ENCODE results near the gene CFAP45. TPM values are rescaled to one million over a fixed set of nuclear protein-coding genes. Genes with fewer than 3 reads are reported as not detected.

CFAP45 gene
- total and polyA plus RNA-seq, 7 donors, result 0.04 to 0.42 (median 0.19) TPM; not detected in 3

GRCh38 chr1:159924025-159924790 lies 24.2 kb upstream of the CFAP45 start:
- ATAC-seq (peak; percentile 72 to 82 (median 77)), DNase-seq (peak; percentile 91 to 92)
- intact Hi-C loops (cut with DNase I), result no loop called here
- Histone ChIP-seq H3K27ac (peak overlapping the region; percentile 84), H3K9me3 (no peaks in the 10 kb centered on the region), H3K27me3 (ENCODE audit: insufficient read depth in 3 of 3, low read length in 2 of 3) (peaks cover 0 to 30% (median 3%) of the 10 kb centered on the region in 3 donors), H3K36me3 (ENCODE audit: insufficient read depth in 1 of 2, low read depth in 1 of 2) (peaks cover 0 to 13% of the 10 kb centered on the region in 2 donors), H3K4me1 (peaks cover 19% of the 10 kb centered on the region), H3K4me3 (peak overlapping the region; percentile 82)
- WGBS, 3 donors, result 5 to 21% (median 16%) methylated on average over 21 to 31 of the region's 31 CpGs
- TF ChIP-seq, protein P1, sequence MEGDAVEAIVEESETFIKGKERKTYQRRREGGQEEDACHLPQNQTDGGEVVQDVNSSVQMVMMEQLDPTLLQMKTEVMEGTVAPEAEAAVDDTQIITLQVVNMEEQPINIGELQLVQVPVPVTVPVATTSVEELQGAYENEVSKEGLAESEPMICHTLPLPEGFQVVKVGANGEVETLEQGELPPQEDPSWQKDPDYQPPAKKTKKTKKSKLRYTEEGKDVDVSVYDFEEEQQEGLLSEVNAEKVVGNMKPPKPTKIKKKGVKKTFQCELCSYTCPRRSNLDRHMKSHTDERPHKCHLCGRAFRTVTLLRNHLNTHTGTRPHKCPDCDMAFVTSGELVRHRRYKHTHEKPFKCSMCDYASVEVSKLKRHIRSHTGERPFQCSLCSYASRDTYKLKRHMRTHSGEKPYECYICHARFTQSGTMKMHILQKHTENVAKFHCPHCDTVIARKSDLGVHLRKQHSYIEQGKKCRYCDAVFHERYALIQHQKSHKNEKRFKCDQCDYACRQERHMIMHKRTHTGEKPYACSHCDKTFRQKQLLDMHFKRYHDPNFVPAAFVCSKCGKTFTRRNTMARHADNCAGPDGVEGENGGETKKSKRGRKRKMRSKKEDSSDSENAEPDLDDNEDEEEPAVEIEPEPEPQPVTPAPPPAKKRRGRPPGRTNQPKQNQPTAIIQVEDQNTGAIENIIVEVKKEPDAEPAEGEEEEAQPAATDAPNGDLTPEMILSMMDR (IDR thresholded peaks at IDR 0.05), result no peak

DNA sequence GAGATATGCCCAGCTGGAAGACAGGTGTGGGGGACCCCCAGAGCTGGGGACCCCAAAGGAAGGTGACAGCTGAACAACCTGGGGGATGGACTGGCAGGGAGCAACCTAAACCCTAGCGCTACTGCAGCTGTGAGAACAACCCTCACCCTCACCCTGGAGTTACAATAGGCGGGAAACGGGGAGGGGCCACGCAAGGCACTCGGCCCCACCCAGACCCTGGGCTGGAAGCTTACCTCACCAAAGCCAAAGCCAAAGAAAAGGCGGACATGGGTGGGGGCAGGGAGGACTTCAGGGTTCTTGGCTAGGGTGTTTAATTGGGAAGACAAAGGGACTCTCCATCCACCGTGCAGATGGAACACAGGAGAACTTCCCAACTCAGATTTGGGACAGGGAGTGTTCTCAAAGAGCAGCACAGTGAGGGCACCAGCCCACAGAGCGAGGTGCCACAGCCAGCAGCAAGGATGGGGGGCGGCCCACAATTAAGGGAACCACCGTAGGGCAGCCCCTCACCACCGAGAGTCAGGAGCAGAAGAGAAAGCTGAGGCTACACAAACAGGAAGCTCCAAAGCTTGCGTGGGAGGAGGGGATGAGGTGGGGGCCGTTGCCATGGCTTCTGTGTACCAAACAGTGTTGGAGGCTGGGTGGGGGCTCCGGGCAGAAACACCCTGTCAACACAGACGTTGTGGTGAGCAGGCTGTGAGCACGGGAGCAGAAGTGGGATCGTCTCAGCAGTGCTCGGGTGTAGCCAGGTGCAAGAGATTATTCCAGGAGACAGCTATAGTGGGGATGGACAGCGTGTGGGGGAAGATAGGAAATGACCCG lies 23.4 kb upstream of the CFAP45 start:
- ATAC-seq, result peak; percentile 27 to 63 (median 34)
- 19 to 31% (median 25%) methylated on average over 20 of the region's 20 CpGs for WGBS, 3 donors
- peaks cover 0 to 24% (median 3%) of the 10 kb centered on the region in 3 donors for H3K27me3 ChIP-seq (ENCODE audit: insufficient read depth in 3 of 3, low read length in 2 of 3)
- peaks cover 24% of the 10 kb centered on the region for H3K4me1 ChIP-seq
- H3K36me3 ChIP-seq (ENCODE audit: insufficient read depth in 1 of 2, low read depth in 1 of 2), result peaks cover 0 to 21% of the 10 kb centered on the region in 2 donors
- intact Hi-C loops (cut with DNase I), result no loop called here
- H3K4me3 ChIP-seq, result peak overlapping the region; percentile 82
- H3K27ac ChIP-seq, result peak overlapping the region; percentile 84
- TF ChIP-seq, protein P1 (IDR thresholded peaks at IDR 0.05), result no peak
- no peaks in the 10 kb centered on the region for H3K9me3 ChIP-seq
- peak; percentile 80 to 87 for DNase-seq

DNA sequence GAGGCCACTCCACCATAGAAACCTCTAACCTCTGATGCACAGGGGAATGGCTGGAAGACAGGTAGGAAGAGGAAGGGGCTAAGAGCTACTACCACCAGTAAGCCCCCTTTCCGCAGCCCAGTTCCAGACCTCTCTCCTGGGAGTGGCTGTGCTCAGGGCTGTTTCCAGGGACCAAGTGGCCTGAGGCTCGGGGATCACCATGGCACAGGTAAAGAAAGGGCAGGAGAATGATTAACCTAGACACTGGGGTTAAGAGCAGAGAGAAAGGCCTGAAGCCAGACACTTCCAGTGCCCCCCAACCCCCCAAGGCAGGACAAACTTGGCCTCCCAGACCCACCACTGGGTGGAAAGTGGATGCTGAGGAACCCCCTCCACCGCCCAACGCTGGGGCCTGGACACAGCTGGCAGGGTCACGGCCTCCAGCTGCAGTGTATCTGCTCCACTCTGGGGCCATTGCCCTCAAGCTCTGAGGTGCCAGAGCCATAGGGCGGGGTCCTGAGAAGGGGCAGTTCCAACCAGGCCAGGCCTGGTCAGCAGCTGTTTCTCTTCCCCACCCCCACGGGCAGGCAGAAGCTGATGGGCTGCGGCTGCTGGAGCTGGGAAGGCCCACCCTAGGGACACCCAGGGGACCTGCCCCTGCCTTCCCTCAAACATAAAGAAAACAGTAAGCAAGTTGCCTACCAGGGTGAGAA lies 22.7 kb upstream of the CFAP45 start:
- H3K27ac ChIP-seq, result peak overlapping the region; percentile 84
- DNase-seq, result peak; percentile 56 to 77
- 33 to 46% (median 38%) methylated on average over 8 of the region's 8 CpGs for WGBS, 3 donors

More for the DNA sequence above, 22.7 kb upstream of the CFAP45 start:
- intact Hi-C loops (cut with DNase I), result no loop called here
- Histone ChIP-seq H3K4me1 (peaks cover 24% of the 10 kb centered on the region), H3K36me3 (ENCODE audit: insufficient read depth in 1 of 2, low read depth in 1 of 2) (peaks cover 0 to 21% of the 10 kb centered on the region in 2 donors), H3K4me3 (peak overlapping the region; percentile 82), H3K27me3 (ENCODE audit: insufficient read depth in 3 of 3, low read length in 2 of 3) (peaks cover 0 to 19% (median 3%) of the 10 kb centered on the region in 3 donors), H3K9me3 (no peaks in the 10 kb centered on the region)
- TF ChIP-seq, protein P1 (IDR thresholded peaks at IDR 0.05), result no peak
- no peak for ATAC-seq

Measured in psoas muscle (tissue), 8 donors.